Esophagus muscularis mucosa (tissue), 3 donors: ENCODE data around the gene SKAP2.

Source experiments
- CTCF ChIP-seq, 3 experiments: fragments of 200-600 bp in 2 of 3; fragments of 450-650 bp in 1 of 3; sonication (generic) in 2 of 3; IDR thresholded peaks; one replicate each; pipeline ENCODE4 v1.5.1; 2017 to 2019; ENCODE audit warnings: antibody characterized with exemption in 3 of 3, mild to moderate bottlenecking in 2 of 3, moderate library complexity in 1 of 3
- POLR2A ChIP-seq: fragments of 450-650 bp; IDR thresholded peaks from one replicate; pipeline ENCODE4 v1.6.1; 2017; ENCODE audit warnings: antibody characterized with exemption, moderate library complexity, mild to moderate bottlenecking, low read depth
- POLR2AphosphoS5 ChIP-seq, 2 donors: sonication (generic); formaldehyde crosslinking; IDR thresholded peaks; one replicate each; pipeline ENCODE4 v1.6.1; 2017; ENCODE audit warnings: antibody characterized with exemption in 2 of 2

GRCh38 chr7:26648554-26648953 lies 215.8 kb downstream of the SKAP2 start:
- TF ChIP-seq CTCF (IDR thresholded peaks at IDR 0.05) (no peak), POLR2A (no peak), POLR2AphosphoS5 (IDR thresholded peaks at IDR 0.05) (no peak)
